ENCODE measurements around the gene SYT8. TPM values are rescaled to one million over a fixed set of nuclear protein-coding genes. Genes with fewer than 3 reads are reported as not detected.

SYT8 gene
- total and polyA plus RNA-seq, 2 experiments from 2014 or later: not detected

DNA sequence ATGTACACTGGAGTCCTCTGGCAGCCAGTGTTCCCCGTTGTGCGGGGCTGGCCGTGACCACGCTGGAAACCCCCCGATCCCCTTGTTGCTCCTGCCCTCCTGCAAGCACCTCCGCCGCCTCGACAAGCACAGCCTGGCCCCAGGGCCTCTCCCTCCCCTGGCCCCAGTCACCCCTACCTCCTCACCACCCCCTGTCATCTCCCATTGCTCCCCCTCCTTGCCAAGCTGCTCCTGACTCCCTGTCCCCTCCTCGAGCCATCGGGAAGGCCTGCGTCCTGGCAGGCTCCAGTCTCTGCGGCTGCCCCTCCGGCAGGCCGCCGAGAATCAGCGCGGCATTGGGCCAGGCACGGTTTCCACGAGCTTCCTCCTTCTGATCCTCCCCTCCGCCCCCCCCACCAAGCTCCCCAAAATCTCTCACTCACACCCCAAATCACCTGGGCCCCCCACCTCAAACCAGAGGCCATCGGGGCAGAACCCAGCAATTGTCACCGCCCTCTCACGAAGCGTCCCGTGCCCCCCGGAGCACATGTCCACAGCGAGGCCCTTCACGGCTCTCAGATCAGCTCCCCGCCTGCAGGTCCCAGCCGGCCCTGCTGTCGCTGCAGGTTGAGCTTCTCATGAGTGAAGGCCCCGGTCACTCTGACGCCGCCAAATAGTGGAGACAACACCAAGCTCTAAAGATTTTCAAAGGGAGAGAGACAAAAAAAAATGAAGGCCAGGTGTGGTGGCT, 12.4 kb downstream of the SYT8 start (continued):
- TF ChIP-seq, protein P1, sequence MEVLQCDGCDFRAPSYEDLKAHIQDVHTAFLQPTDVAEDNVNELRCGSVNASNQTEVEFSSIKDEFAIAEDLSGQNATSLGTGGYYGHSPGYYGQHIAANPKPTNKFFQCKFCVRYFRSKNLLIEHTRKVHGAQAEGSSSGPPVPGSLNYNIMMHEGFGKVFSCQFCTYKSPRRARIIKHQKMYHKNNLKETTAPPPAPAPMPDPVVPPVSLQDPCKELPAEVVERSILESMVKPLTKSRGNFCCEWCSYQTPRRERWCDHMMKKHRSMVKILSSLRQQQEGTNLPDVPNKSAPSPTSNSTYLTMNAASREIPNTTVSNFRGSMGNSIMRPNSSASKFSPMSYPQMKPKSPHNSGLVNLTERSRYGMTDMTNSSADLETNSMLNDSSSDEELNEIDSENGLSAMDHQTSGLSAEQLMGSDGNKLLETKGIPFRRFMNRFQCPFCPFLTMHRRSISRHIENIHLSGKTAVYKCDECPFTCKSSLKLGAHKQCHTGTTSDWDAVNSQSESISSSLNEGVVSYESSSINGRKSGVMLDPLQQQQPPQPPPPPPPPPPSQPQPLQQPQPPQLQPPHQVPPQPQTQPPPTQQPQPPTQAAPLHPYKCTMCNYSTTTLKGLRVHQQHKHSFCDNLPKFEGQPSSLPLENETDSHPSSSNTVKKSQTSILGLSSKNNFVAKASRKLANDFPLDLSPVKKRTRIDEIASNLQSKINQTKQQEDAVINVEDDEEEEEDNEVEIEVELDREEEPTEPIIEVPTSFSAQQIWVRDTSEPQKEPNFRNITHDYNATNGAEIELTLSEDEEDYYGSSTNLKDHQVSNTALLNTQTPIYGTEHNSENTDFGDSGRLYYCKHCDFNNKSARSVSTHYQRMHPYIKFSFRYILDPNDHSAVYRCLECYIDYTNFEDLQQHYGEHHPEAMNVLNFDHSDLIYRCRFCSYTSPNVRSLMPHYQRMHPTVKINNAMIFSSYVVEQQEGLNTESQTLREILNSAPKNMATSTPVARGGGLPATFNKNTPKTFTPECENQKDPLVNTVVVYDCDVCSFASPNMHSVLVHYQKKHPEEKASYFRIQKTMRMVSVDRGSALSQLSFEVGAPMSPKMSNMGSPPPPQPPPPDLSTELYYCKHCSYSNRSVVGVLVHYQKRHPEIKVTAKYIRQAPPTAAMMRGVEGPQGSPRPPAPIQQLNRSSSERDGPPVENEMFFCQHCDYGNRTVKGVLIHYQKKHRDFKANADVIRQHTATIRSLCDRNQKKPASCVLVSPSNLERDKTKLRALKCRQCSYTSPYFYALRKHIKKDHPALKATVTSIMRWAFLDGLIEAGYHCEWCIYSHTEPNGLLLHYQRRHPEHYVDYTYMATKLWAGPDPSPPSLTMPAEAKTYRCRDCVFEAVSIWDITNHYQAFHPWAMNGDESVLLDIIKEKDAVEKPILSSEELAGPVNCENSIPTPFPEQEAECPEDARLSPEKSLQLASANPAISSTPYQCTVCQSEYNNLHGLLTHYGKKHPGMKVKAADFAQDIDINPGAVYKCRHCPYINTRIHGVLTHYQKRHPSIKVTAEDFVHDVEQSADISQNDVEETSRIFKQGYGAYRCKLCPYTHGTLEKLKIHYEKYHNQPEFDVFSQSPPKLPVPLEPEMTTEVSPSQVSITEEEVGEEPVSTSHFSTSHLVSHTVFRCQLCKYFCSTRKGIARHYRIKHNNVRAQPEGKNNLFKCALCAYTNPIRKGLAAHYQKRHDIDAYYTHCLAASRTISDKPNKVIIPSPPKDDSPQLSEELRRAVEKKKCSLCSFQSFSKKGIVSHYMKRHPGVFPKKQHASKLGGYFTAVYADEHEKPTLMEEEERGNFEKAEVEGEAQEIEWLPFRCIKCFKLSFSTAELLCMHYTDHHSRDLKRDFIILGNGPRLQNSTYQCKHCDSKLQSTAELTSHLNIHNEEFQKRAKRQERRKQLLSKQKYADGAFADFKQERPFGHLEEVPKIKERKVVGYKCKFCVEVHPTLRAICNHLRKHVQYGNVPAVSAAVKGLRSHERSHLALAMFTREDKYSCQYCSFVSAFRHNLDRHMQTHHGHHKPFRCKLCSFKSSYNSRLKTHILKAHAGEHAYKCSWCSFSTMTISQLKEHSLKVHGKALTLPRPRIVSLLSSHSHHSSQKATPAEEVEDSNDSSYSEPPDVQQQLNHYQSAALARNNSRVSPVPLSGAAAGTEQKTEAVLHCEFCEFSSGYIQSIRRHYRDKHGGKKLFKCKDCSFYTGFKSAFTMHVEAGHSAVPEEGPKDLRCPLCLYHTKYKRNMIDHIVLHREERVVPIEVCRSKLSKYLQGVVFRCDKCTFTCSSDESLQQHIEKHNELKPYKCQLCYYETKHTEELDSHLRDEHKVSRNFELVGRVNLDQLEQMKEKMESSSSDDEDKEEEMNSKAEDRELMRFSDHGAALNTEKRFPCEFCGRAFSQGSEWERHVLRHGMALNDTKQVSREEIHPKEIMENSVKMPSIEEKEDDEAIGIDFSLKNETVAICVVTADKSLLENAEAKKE (CRISPR knock-in tag; IDR thresholded peaks at IDR 0.05): no peak
- no peak for TF ChIP-seq EZH2 (IDR thresholded peaks at IDR 0.05; ENCODE audit: low read depth, unreplicated experiment)
- TF ChIP-seq ZNF331 (CRISPR knock-in tag; IDR thresholded peaks at IDR 0.05; ENCODE audit: low read depth): no peak
- TF ChIP-seq NANOG (IDR thresholded peaks at IDR 0.05; ENCODE audit: borderline replicate concordance): no peak

DNA sequence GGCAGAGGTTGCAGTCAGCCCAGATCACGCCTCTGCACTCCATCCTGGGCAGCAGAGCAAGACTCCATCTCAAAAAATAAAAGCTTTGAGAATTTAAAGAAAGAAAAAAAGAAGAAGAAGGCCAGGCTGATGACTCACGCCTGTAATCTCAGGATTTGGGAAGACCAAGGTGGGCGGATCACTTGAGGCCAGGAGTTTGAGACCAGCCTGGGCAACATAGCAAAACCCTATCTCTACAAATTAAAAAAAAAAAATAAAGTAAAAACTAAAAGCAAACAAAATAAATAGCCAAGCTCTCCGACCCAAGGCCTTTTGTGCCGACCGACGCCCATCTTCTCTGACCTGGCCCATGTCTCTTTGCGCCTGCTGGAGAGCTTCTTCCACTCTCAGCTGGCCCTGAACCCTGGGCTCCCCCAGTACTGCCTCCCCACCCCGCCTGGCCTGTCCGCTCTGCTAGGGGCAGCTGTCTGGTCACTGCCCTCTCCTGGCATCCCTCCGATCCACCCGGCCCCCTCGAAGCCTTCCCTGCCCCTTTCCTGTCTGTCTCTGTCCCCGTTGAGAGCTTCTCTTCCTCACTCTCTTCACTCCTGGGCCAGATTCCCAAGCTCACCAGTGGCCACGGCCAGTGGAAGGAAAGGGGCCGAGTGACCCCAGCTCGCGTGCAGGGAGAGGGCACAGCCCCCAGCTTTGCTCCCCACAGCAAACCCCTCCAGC, 13.3 kb downstream of the SYT8 start:
- no peaks in the 10 kb centered on the region for H4K20me1 ChIP-seq (replicated peaks; ENCODE audit: insufficient read depth)
- H3F3A ChIP-seq (replicated peaks; ENCODE audit: low read depth): no peaks in the 10 kb centered on the region
- H2AFZ ChIP-seq: no peak overlapping the region
- H3K27me3 ChIP-seq (ENCODE audit: insufficient read depth): no peaks in the 10 kb centered on the region
- no peak overlapping the region for H3K4me3 ChIP-seq
- ATAC-seq (no peak), DNase-seq (ENCODE audit: low spot score) (no peak)
- H3K4me1 Mint-ChIP-seq: no peaks in the 10 kb centered on the region
- no peaks in the 10 kb centered on the region for H3K79me2 ChIP-seq (replicated peaks; ENCODE audit: insufficient read depth)
- H3K9me2 ChIP-seq (ENCODE audit: insufficient read depth): no peaks in the 10 kb centered on the region
- H3K27ac Mint-ChIP-seq: no peak overlapping the region
- H3K27ac ChIP-seq (ENCODE audit: low read depth): no peak overlapping the region
- no peak overlapping the region for H3K4me2 ChIP-seq
- no peaks in the 10 kb centered on the region for H3K4me1 ChIP-seq (ENCODE audit: insufficient read depth)
- no peaks in the 10 kb centered on the region; the same call in 2 of the 3 replicates for H3K9me3 Mint-ChIP-seq
- no peak overlapping the region for H3K4me3 Mint-ChIP-seq
- H3K27me3 Mint-ChIP-seq (ENCODE audit: insufficient read depth, low read depth, poor library complexity): peaks cover 12% of the 10 kb centered on the region
- H3K36me3 ChIP-seq (ENCODE audit: insufficient read depth): no peaks in the 10 kb centered on the region
- no peaks in the 10 kb centered on the region for H3K36me3 Mint-ChIP-seq (ENCODE audit: low read depth)
- TF ChIP-seq, protein P2, sequence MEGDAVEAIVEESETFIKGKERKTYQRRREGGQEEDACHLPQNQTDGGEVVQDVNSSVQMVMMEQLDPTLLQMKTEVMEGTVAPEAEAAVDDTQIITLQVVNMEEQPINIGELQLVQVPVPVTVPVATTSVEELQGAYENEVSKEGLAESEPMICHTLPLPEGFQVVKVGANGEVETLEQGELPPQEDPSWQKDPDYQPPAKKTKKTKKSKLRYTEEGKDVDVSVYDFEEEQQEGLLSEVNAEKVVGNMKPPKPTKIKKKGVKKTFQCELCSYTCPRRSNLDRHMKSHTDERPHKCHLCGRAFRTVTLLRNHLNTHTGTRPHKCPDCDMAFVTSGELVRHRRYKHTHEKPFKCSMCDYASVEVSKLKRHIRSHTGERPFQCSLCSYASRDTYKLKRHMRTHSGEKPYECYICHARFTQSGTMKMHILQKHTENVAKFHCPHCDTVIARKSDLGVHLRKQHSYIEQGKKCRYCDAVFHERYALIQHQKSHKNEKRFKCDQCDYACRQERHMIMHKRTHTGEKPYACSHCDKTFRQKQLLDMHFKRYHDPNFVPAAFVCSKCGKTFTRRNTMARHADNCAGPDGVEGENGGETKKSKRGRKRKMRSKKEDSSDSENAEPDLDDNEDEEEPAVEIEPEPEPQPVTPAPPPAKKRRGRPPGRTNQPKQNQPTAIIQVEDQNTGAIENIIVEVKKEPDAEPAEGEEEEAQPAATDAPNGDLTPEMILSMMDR (conservative IDR thresholded peaks at IDR 0.05; ENCODE audit: low read depth in 2 of 2): no peak
- TF ChIP-seq JUNB (IDR thresholded peaks at IDR 0.05; ENCODE audit: unreplicated experiment) (no peak), ZNF114 (CRISPR knock-in tag; IDR thresholded peaks at IDR 0.05) (no peak)

Data from GM23338 (cell line).